NCI-H146 treated with DMSO at 0.1 percent for 48 hours (cell line): ENCODE measurements around the gene HPDL.
A peak's percentile ranks its signal among the peaks of the same experiment; 100 is the strongest.
"Not testable (repeated sequence)": the region's sequence is repeated elsewhere in the genome, so short reads cannot be mapped to it uniquely, and the experiment has no call there.

Experiments
- DNase-seq: peaks from one replicate; lab custom pipeline; 2025; ENCODE audit not compliant: unreplicated experiment; lab: John Stamatoyannopoulos, UW

The HPDL gene

DNA sequence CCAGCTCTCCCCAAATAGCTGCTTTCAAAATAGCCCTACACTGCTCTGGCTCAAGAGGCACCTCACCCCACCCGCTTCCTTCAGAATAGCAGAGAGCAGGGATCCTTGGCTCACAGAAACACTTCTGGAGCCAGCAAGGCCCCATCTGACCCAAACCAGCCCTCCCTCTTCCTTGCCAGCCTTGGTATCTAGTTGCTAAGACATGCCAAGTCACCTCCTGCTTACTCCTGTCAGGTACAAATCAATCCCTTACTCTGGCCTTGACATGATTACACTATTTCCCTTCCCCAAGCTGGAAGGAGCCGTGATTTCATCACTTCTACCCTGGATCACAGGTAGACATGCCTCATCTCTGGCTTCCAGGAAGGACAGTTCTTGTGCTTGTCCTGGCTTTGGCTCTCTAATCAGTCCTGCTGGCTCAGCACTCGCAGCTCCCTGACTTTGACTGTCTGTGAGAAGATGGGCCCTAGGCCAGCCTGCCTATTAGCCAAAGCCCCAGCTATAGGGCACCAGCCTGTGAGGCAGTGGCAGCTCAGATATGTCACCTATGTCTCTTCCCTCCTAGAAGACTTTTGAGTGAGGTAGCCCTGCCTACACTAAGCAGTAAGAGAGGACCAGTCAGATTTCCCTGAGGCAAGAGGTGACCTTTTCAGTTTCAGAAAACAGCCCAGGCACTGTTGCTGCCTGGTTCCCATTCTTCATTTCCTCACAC, 22.4 kb downstream of the HPDL start:
- no peak for DNase-seq

DNA sequence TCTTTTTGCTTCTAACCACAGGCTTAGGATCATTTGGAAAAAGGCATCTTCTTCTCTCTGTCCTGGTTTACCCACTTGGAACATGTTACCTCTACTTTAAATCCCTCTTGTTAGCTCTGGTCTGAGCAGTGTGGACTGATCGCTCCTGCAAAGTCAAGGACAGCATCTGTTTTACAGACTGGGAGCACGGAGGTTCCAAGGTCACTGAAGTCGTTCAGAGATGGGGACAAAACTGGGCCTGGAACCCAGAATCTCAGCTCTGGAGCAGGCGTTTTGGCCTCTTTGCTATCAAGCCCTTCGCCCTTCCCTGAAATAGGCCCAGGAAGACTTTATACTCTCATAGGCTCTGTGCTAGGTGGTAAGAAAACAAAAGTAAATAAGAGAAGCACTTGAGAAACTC, 24.8 kb downstream of the HPDL start:
- no peak for DNase-seq

DNA sequence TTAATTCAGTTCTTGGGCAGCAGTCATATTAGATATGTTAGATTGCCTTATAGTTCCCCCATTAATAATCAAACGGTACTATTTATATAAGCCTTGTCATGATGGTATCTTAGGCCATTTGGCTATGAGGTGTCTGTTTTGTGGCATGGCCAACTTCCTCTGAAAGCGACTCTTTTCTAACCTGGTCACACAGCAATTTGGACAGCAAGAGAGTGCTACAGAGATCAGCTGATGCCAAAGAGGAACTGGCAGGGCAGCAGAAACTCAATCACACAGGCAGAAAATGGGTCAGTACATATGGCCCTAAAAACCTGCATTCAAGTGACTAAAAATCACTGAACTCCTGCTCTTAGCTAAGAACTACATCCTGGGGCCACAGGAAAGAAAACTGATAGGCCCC, 27.0 kb downstream of the HPDL start:
- no peak for DNase-seq

DNA sequence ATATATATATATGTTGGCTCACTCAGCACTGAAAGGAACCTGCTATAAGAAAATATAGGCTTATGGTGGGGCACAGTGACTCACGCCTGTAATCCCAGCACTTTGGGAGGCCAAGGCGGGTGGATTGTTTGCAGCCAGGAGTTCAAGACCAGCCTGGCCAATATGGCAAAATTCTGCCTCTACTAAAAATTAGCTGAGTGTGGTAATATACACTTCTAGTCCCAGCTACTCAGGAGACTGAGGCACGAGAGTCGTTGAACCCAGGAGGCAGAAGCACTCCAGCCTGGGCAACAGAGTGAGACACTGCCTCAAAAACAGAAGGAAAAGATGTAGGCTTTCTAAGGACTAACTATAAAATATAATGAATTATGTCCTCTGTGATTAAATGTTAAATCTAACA, 28.1 kb downstream of the HPDL start:
- no peak for DNase-seq

DNA sequence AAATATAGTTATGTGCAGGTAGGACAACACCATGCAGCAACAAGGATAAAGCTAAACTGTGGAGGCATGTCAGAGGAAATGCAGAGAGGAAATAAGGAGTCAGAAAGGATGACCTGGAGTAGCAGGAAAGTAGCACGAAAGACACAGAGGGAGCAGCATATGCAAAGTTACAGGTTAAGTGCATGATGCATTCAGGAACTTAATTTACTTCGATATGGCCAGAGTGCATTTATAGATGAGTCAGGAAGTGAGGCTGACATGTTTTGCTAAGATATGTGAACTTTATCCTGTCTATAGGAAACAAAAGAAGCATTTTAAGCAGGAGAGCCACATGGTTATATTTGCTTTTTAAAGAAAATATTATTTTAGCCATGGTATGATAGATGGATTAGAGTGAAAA, 29.0 kb downstream of the HPDL start:
- DNase-seq: no peak

DNA sequence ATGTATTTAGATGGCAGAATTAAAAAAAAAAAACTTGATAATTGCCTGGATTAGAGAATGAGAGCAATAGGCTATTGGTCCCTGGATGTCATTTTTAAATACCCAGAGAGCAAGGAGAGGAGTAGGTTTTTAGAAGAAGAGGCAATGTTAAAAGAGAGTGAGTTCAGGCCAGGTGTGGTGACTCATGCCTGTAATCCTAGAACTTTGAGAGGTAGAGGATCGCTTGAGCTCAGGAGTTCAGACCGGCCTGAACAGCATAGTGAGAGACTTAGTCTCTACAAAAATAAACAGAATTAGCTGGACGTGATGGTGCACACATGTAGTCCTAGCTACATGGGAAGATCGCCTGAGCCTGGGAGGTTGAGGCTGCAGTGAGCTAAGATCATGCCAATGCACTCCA, 29.5 kb downstream of the HPDL start:
- no peak for DNase-seq

DNA sequence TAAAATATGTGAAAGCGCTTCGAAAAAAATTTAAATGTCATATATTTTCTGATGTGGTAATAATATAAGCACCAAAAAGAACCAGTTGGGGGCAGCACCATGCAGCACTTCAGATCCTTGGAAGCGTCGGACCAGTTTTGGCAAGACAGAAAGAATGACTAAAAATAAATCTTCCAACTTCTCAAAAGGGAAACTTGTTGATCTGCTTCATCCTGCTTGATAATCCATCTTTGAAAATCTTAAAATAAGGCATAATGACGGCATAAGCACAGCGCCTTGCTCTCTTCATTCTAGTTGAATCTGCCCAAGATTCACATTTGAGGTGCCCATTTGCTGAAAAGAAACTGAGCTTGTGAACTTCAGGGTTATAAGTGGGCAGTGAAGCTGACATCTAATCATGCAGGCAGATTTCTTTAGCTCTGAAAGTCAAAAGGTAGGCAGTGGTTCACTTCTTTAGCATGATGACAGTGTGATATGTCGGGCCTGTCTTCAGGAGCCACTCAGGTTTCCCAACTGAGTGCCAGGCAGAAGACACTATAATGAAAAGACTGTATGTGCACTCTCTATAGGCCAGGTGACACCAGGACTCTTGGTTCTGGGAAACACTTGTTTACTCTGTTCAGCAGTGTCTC, 33.3 kb downstream of the HPDL start:
- peak; percentile 6 for DNase-seq

DNA sequence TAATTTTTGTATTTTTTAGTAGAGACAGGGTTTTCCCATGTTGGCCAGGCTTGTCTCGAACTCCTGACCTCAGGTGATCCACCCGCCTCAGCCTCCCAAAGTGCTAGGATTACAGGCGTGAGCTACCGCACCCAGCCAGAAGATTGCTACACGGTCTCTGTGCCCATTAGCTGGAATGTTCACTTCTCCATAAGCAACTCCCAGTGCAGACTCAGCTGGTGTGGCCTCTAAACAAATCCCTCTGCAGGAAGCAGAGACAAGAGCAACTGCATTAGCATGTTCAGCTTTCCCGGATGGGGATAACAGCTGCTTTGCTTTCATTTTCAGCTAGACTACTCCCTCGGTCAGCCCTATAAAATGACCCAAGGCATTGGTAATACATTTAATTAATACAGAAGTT, 34.3 kb downstream of the HPDL start:
- DNase-seq: not testable (repeated sequence)

DNA sequence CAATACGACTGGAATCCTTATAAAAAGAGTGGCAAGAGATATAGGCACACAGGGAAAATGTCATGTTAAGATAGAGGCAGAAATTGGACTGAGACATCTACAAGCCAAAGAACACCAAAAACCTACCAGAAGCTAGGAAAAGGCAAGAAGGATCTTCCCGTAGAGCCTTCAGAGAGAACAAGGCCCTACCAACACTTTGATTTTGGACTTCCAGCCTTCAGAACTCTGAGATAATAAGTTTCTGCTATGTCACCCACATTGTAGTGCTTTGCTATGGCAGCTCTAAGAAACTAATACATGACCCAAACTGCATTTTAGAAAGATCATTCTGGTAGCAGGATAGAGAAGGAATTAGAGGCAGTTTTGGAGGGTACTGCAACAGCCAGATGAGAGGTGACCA, 37.6 kb downstream of the HPDL start:
- DNase-seq: no peak

DNA sequence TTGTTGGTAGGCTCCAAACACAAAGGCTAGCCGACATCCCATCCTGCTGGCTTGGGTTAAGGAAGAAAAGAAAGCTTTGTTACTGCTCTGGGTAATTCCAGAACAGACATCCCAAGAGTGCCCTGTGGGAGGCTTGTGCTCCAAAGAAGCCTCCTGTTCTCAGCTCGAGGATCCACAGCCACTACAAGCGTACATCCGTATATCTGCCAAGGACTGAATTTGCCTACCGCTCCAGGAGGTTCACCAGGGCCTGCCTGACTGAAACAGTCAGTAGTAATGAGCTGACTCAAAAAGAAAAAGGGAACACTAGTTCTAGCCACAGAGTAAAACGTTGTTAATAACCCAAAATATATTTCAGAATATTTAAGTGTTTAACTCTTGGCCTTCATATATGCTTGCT, 38.4 kb downstream of the HPDL start:
- no peak for DNase-seq

DNA sequence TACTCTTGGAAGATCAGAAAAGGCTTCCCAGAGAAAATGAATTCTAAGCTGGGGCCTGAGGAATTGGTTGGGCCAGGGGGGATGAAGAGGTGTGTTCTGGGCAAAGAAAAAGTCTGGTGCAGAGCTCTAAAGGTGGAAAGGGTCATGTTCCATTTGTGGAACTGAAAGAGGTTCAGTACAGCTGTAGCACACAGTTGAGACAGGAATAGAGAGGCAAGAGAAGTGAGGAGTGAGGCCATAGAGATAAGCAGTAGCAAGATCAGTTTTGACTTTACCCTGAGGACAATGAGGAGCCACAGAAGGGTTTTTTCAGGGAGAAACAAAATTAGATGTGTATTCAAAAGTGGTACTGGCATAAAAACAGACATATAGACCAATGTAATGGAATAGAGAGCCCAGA, 43.9 kb downstream of the HPDL start:
- no peak for DNase-seq

DNA sequence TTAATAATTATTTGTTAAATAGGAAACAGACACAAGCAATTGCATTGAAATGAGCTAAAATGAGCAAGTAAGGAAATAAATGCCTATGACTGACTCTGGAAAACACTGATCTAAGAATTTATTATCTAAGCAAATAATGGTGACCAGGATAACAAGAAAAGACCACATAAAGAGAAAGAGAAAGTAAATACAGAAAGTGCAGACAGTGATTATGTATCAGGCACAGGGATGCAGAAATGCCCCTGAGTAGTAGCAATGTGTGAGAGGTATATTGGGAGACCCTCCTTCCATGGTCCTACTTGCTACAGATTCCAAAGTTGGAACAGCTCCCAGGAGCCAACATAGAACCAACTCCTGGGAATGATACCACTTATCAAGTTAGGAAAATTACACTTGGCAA, 46.9 kb downstream of the HPDL start:
- no peak for DNase-seq

DNA sequence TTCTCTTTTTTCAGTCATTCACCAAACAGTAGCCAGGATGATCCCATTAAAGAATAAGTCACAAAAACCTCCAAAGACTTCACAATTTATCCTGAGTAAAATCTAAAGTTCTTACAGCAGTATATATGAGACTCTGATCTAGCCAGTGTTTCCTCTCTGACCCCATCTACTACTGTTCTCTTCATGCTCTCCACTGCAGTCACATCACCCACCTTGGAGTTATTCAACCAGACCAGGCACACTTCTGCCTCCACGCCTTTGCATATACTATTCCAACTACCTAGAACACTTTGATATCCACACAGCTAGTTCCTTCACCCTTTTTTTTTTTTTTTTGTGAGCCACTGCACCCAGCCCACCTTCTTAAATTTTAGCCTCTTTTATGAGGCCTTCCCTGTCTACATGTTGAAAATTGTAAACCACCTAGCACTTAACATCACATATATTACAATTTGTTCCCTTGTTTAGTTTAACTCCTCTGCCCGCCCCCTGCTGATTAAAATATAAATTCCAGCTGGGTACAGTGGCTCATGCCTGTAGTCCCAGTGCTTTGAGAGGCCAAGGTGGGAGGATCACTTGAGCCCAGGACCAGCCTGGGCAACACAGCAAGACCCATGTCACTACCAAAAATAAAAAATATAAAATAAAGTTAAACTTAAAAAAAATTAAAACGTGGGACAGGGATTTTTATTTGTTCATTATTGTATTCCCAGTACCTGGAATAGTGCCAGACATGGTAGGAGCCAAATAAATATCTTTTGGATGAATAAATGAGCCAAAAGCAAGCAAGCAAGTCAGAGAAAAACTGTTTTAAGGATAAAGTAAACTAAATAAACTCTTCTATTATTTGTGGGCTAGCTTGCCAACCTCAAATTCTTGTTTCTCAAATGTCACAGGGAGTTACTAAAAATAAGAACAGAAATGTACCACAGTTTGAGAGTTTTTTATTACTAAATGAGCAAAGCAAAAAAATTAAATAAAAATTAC, 48.7 kb downstream of the HPDL start:
- no peak for DNase-seq

DNA sequence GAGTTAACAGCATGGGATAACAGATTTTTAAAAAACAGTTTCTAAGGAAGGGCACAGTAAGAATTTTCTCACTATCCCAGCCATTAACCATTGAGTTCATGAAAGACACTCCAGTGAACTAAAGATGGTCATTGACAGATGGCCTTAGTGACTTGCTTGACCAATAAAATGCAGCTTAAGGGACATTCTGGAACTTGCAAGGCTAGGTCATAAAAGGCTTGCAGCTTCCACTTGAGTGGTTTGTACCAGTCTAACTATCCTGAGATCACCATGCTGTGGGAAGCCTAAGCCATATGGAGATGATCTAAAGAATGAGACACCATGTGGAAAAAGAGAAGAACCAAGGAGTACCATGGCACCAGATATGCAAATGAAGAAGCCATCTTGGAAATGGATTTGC, 51.5 kb downstream of the HPDL start:
- DNase-seq: no peak
